IMR-90 (cell line): Measurements from ENCODE around the gene SLBP.

Source experiments
- CEBPB ChIP-seq: IDR thresholded peaks from 2 replicates; pipeline ENCODE4 v1.6.1; 2012; ENCODE audit warnings: low read depth, low read length, improper control_type of control experiment
- CHD1 ChIP-seq: IDR thresholded peaks from 2 replicates; pipeline ENCODE4 v1.6.1; 2012; ENCODE audit warnings: low read depth, low read length, improper control_type of control experiment
- MAFK ChIP-seq: IDR thresholded peaks from 2 replicates; pipeline ENCODE4 v1.6.1; 2012; ENCODE audit warnings: low read depth, low read length, improper control_type of control experiment
- MXI1 ChIP-seq: IDR thresholded peaks from 2 replicates; pipeline ENCODE4 v1.6.1; 2012; ENCODE audit warnings: low read depth, mild to moderate bottlenecking, low read length, moderate library complexity, borderline replicate concordance
- POLR2A ChIP-seq: IDR thresholded peaks from 2 replicates; pipeline ENCODE4 v1.6.1; 2012; ENCODE audit warnings: mild to moderate bottlenecking, low read depth, low read length
- TF ChIP-seq, protein P1 (sequence below): conservative IDR thresholded peaks from 2 replicates; pipeline ENCODE4 v1.5.1; 2012; ENCODE audit warnings: mild to moderate bottlenecking, low read depth, low read length, improper control_type of control experiment
- TF ChIP-seq, protein P2 (sequence below): fragments of 150-350 bp; IDR thresholded peaks from 2 replicates; pipeline ENCODE4 v1.6.1; 2016; ENCODE audit warnings: low read depth, mild to moderate bottlenecking, low read length, moderate library complexity, borderline replicate concordance

DNA sequence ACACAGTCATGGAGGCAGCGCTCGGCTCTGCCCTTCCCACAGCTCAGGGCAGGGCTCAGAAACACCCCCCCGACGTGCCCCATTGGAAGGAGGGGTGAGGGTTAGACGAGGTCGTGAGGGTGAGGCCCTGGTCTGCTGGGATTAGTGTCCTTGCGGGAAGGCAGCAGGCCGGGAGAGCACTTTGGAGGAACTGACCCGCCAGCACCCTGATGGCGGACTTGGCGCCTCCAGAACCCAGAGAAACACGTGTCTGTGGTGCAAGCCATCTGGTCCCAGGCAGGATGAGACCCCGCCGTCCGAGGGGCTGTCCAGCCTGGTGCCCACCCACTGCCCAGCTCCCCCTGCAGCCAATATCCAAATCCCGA is 35.5 kb upstream of the SLBP start:
- TF ChIP-seq, protein P1, sequence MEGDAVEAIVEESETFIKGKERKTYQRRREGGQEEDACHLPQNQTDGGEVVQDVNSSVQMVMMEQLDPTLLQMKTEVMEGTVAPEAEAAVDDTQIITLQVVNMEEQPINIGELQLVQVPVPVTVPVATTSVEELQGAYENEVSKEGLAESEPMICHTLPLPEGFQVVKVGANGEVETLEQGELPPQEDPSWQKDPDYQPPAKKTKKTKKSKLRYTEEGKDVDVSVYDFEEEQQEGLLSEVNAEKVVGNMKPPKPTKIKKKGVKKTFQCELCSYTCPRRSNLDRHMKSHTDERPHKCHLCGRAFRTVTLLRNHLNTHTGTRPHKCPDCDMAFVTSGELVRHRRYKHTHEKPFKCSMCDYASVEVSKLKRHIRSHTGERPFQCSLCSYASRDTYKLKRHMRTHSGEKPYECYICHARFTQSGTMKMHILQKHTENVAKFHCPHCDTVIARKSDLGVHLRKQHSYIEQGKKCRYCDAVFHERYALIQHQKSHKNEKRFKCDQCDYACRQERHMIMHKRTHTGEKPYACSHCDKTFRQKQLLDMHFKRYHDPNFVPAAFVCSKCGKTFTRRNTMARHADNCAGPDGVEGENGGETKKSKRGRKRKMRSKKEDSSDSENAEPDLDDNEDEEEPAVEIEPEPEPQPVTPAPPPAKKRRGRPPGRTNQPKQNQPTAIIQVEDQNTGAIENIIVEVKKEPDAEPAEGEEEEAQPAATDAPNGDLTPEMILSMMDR: no peak
- TF ChIP-seq POLR2A (no peak), CHD1 (no peak), MAFK (no peak), MXI1 (no peak), CEBPB (no peak)
- TF ChIP-seq, protein P2, sequence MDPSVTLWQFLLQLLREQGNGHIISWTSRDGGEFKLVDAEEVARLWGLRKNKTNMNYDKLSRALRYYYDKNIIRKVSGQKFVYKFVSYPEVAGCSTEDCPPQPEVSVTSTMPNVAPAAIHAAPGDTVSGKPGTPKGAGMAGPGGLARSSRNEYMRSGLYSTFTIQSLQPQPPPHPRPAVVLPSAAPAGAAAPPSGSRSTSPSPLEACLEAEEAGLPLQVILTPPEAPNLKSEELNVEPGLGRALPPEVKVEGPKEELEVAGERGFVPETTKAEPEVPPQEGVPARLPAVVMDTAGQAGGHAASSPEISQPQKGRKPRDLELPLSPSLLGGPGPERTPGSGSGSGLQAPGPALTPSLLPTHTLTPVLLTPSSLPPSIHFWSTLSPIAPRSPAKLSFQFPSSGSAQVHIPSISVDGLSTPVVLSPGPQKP: no peak
